CD4-positive, alpha-beta T cell (primary cell): ENCODE data around the gene LRP6. TPM values are rescaled to one million over a fixed set of nuclear protein-coding genes. Genes with fewer than 3 reads are reported as not detected.

Source experiments
- ATAC-seq: fragments of 200-7000 bp; cut with Tn5 transposase; one replicate; pipeline ENCODE4 v1.10.0; 2022; ENCODE audit warnings: mild to moderate bottlenecking; ENCODE audit not compliant: poor library complexity
- CTCF ChIA-PET: fragments of 350-600 bp; sonication (Branson Sonifier 250); formaldehyde crosslinking; loops from one replicate; lab custom pipeline; 2021; ENCODE audit warnings: antibody characterized with exemption, inconsistent platforms; lab: Charles Lee
- POLR2A ChIA-PET: fragments of 350-600 bp; sonication (Branson Sonifier 250); formaldehyde crosslinking; loops from one replicate; lab custom pipeline; 2021; ENCODE audit warnings: antibody characterized with exemption, inconsistent platforms; lab: Charles Lee
- DNase-seq, 14 experiments: peaks; one replicate each; pipeline ENCODE4 v3.0.0-alpha.2; 2013 to 2020; ENCODE audit warnings: mixed read lengths in 2 of 14
- H3K27ac ChIP-seq, 2 donors: one replicate each; pipeline versions ENCODE4 v1.5.1 to v1.7.0; 2013; ENCODE audit warnings: low read length in 2 of 2, low read depth in 1 of 2, mild to moderate bottlenecking in 1 of 2
- H3K27me3 ChIP-seq, 2 experiments: 1 replicate in 1 of 2; 2 replicates in 1 of 2; pipeline versions ENCODE4 v1.6.1 to v1.7.0; 2013; ENCODE audit warnings: low read length in 2 of 2, control low read depth in 1 of 2, mild to moderate bottlenecking in 1 of 2, moderate library complexity in 1 of 2; ENCODE audit not compliant: insufficient read depth in 2 of 2, control insufficient read depth in 1 of 2
- H3K36me3 ChIP-seq: one replicate; pipeline ENCODE4 v1.6.1; 2013; ENCODE audit warnings: low read length, control low read depth; ENCODE audit not compliant: insufficient read depth
- H3K4me1 ChIP-seq: one replicate; pipeline ENCODE4 v1.6.1; 2013; ENCODE audit warnings: low read length, control low read depth; ENCODE audit not compliant: insufficient read depth
- H3K4me3 ChIP-seq: one replicate; pipeline ENCODE4 v1.5.1; 2013; ENCODE audit warnings: mild to moderate bottlenecking, low read length, moderate library complexity
- H3K9me3 ChIP-seq, 2 experiments: 1 replicate in 1 of 2; 2 replicates in 1 of 2; pipeline versions ENCODE4 v1.6.1 to v1.7.0; 2013; ENCODE audit warnings: low read length in 2 of 2, mild to moderate bottlenecking in 2 of 2, control low read depth in 1 of 2, moderate library complexity in 1 of 2; ENCODE audit not compliant: control insufficient read depth in 1 of 2, insufficient read depth in 1 of 2
- H3K27ac Mint-ChIP-seq: one replicate; pipeline ENCODE4 v1.8.0; 2020; ENCODE audit warnings: mixed read lengths
- H3K27me3 Mint-ChIP-seq: one replicate; pipeline ENCODE4 v1.8.0; 2021; ENCODE audit warnings: mixed read lengths
- H3K36me3 Mint-ChIP-seq: one replicate; pipeline ENCODE4 v1.8.0; 2021; ENCODE audit warnings: low read depth, mixed read lengths
- H3K4me1 Mint-ChIP-seq: one replicate; pipeline ENCODE4 v1.8.0; 2021; ENCODE audit warnings: low read depth, mixed read lengths
- H3K4me3 Mint-ChIP-seq: one replicate; pipeline ENCODE4 v1.8.0; 2020; ENCODE audit warnings: mild to moderate bottlenecking, mixed read lengths
- H3K9me3 Mint-ChIP-seq: one replicate; pipeline ENCODE4 v1.8.0; 2020; ENCODE audit warnings: mixed read lengths
- intact Hi-C, 2 experiments: fragments of 100-400 bp; cut with DNase I in 1 of 2; cut with micrococcal nuclease in 1 of 2; formaldehyde crosslinking; loops; one replicate each; pipeline versions ENCODE4 v1.15.1 to v1.9.0; 2023 to 2025; cut with DNase I, micrococcal nuclease
- total RNA-seq, 174 experiments: library from RNA in 2 of 174; stranded (reverse) in 2 of 174; gene quantifications; one replicate each; pipeline ENCODE4 v1.2.3 and lab custom pipeline; 2021 to 2026
- TF ChIP-seq, protein P1 (sequence below): fragments of 200-600 bp; IDR thresholded peaks from one replicate; pipeline ENCODE4 v1.8.0; 2022; ENCODE audit warnings: antibody characterized with exemption, mild to moderate bottlenecking

Gene LRP6
- total RNA-seq, 2 experiments from 2014 or later, result 5.2 to 6.8 TPM

GRCh38 chr12:12228402-12228801 is 38.4 kb downstream of the LRP6 start:
- CTCF ChIA-PET, result no interaction called here
- DNase-seq (no peak), ATAC-seq (no peak)
- Histone ChIP-seq H3K4me3 (no peak overlapping the region), H3K27me3 (no peaks in the 10 kb centered on the region), H3K9me3 (peaks cover 3 to 8% of the 10 kb centered on the region in 2 experiments), H3K36me3 (no peaks in the 10 kb centered on the region), H3K4me1 (no peaks in the 10 kb centered on the region), H3K27ac (no peak overlapping the region)
- no peak overlapping the region for H3K4me3 Mint-ChIP-seq
- peaks cover 18% of the 10 kb centered on the region for H3K4me1 Mint-ChIP-seq
- TF ChIP-seq, protein P1, sequence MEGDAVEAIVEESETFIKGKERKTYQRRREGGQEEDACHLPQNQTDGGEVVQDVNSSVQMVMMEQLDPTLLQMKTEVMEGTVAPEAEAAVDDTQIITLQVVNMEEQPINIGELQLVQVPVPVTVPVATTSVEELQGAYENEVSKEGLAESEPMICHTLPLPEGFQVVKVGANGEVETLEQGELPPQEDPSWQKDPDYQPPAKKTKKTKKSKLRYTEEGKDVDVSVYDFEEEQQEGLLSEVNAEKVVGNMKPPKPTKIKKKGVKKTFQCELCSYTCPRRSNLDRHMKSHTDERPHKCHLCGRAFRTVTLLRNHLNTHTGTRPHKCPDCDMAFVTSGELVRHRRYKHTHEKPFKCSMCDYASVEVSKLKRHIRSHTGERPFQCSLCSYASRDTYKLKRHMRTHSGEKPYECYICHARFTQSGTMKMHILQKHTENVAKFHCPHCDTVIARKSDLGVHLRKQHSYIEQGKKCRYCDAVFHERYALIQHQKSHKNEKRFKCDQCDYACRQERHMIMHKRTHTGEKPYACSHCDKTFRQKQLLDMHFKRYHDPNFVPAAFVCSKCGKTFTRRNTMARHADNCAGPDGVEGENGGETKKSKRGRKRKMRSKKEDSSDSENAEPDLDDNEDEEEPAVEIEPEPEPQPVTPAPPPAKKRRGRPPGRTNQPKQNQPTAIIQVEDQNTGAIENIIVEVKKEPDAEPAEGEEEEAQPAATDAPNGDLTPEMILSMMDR, result no peak
- H3K36me3 Mint-ChIP-seq, result peaks cover 10% of the 10 kb centered on the region
- H3K27me3 Mint-ChIP-seq, result no peaks in the 10 kb centered on the region
- POLR2A ChIA-PET, result no interaction called here
- peaks cover 5% of the 10 kb centered on the region for H3K9me3 Mint-ChIP-seq
- intact Hi-C loops, result no loop called here
- H3K27ac Mint-ChIP-seq, result no peak overlapping the region

GRCh38 chr12:12226187-12226586 is 40.7 kb downstream of the LRP6 start:
- H3K27me3 Mint-ChIP-seq, result no peaks in the 10 kb centered on the region
- Histone ChIP-seq H3K4me3 (no peak overlapping the region), H3K27ac (no peak overlapping the region), H3K4me1 (no peaks in the 10 kb centered on the region), H3K27me3 (no peaks in the 10 kb centered on the region), H3K36me3 (no peaks in the 10 kb centered on the region), H3K9me3 (peaks cover 3 to 8% of the 10 kb centered on the region in 2 experiments)
- H3K4me3 Mint-ChIP-seq, result no peak overlapping the region
- H3K9me3 Mint-ChIP-seq, result peaks cover 5% of the 10 kb centered on the region
- intact Hi-C loops, result no loop called here
- peaks cover 10% of the 10 kb centered on the region for H3K36me3 Mint-ChIP-seq
- no peak for ATAC-seq
- TF ChIP-seq, protein P1, result no peak
- DNase-seq, result no peak
- H3K27ac Mint-ChIP-seq, result no peak overlapping the region
- peaks cover 14% of the 10 kb centered on the region for H3K4me1 Mint-ChIP-seq
- POLR2A ChIA-PET, result no interaction called here
- CTCF ChIA-PET, result interaction anchor here (0.8 kb wide), 1 partner anchor 13 kb away, joined by 3 read pairs; no protein-coding TSS in a partner anchor

- Histone ChIP-seq H3K27me3 (no peaks in the 10 kb centered on the region), H3K36me3 (no peaks in the 10 kb centered on the region), H3K4me1 (no peaks in the 10 kb centered on the region), H3K9me3 (peaks cover 3 to 8% of the 10 kb centered on the region in 2 experiments), H3K27ac (no peak overlapping the region), H3K4me3 (no peak overlapping the region)
- TF ChIP-seq, protein P1, result no peak
- no peak overlapping the region for H3K27ac Mint-ChIP-seq
- peaks cover 10% of the 10 kb centered on the region for H3K36me3 Mint-ChIP-seq
- no peak for DNase-seq
- H3K27me3 Mint-ChIP-seq, result no peaks in the 10 kb centered on the region
- peaks cover 6% of the 10 kb centered on the region for H3K4me1 Mint-ChIP-seq
- no peak for ATAC-seq
- peaks cover 5% of the 10 kb centered on the region for H3K9me3 Mint-ChIP-seq
- CTCF ChIA-PET, result no interaction called here
- intact Hi-C loops, result no loop called here
- H3K4me3 Mint-ChIP-seq, result no peak overlapping the region
- POLR2A ChIA-PET, result no interaction called here
Measured at GRCh38 chr12:12224240-12224940, 42.5 kb downstream of the LRP6 start.
